WTC11 (cell line): ENCODE data around the gene MSI1.

Source experiments
- TCF7 ChIP-seq: sonication (generic); formaldehyde crosslinking; IDR thresholded peaks from 2 replicates; pipeline ENCODE4 v1.8.0; 2022; ENCODE audit warnings: mild to moderate bottlenecking, low read depth, missing genetic modification reagents, moderate library complexity
- TF ChIP-seq, protein P1 (sequence below): fragments of 200-600 bp; IDR thresholded peaks from 2 replicates; pipeline ENCODE4 v1.8.0; 2022; ENCODE audit warnings: antibody characterized with exemption

DNA sequence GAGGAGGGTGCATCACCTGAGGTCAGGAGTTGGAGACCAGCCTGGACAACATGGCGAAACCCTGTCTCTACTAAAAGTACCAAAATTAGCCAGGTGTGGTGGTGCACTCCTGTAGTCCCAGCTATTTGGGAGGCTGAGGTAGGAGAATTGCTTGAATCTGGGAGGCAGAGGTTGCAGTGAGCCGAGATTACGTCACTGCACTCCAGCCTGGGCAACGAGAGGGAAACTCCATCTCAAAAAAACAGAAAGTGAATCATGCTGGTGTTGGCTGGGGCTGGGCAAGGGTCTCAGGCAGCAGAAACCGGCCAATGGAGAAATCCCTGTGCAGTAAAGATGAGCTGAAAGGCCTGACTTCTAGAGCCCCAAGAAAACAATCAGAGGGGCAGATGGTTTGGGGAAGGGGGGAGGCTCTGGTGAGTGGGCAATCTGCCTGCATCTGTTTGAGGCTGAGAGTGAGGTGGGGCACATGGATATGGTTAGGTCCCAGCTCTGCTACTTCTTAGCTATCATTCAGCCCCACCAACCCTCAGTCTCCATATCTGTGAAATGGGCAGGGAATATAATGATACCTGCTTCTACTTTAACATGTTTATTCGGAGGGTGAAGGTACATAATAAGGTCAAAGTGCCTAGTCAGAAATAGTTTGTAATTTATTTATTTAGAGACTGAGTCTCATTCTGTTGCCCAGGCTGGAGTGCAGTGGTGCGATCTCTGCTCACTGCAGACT lies 47.7 kb upstream of the MSI1 start:
- no peak for TF ChIP-seq TCF7 (CRISPR knock-in tag)
- TF ChIP-seq, protein P1, sequence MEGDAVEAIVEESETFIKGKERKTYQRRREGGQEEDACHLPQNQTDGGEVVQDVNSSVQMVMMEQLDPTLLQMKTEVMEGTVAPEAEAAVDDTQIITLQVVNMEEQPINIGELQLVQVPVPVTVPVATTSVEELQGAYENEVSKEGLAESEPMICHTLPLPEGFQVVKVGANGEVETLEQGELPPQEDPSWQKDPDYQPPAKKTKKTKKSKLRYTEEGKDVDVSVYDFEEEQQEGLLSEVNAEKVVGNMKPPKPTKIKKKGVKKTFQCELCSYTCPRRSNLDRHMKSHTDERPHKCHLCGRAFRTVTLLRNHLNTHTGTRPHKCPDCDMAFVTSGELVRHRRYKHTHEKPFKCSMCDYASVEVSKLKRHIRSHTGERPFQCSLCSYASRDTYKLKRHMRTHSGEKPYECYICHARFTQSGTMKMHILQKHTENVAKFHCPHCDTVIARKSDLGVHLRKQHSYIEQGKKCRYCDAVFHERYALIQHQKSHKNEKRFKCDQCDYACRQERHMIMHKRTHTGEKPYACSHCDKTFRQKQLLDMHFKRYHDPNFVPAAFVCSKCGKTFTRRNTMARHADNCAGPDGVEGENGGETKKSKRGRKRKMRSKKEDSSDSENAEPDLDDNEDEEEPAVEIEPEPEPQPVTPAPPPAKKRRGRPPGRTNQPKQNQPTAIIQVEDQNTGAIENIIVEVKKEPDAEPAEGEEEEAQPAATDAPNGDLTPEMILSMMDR, result no peak
